Dermis blood vessel endothelial cell (primary cell): ENCODE measurements around the gene RAB17. TPM values are rescaled to one million over a fixed set of nuclear protein-coding genes. Genes with fewer than 3 reads are reported as not detected.

ENCODE experiments used
- DNase-seq: peaks from one replicate; pipeline ENCODE4 v3.0.0; 2010
- total RNA-seq: library from RNA; depleted of rRNA; stranded (reverse); fragments of >200 nt; gene quantifications from 2 replicates; pipeline ENCODE4 v1.2.3, GENCODE V29; 2014

The RAB17 gene
- total RNA-seq, 1 donor from 2014 or later: 4.9 TPM

DNA sequence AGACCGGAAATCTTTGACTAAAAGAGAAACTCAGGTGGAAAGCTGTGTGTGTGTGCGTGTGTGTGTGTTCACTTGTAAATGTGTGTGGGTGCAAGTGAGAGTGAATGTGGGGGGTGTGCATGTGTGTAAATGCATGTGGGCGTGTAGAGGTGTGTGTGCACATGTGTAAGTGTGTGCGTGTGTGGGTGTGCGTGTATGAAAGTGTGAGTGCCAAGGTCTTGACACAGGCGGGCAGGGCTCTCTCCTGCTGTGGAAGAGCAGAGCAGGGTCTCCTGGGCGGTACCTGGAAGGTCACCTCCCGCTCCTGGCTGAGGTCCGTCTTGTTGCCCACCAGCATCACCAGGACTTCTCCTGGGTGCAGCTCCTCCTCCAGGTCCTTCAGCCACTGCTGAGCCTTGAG, 13.6 kb downstream of the RAB17 start:
- DNase-seq: no peak

DNA sequence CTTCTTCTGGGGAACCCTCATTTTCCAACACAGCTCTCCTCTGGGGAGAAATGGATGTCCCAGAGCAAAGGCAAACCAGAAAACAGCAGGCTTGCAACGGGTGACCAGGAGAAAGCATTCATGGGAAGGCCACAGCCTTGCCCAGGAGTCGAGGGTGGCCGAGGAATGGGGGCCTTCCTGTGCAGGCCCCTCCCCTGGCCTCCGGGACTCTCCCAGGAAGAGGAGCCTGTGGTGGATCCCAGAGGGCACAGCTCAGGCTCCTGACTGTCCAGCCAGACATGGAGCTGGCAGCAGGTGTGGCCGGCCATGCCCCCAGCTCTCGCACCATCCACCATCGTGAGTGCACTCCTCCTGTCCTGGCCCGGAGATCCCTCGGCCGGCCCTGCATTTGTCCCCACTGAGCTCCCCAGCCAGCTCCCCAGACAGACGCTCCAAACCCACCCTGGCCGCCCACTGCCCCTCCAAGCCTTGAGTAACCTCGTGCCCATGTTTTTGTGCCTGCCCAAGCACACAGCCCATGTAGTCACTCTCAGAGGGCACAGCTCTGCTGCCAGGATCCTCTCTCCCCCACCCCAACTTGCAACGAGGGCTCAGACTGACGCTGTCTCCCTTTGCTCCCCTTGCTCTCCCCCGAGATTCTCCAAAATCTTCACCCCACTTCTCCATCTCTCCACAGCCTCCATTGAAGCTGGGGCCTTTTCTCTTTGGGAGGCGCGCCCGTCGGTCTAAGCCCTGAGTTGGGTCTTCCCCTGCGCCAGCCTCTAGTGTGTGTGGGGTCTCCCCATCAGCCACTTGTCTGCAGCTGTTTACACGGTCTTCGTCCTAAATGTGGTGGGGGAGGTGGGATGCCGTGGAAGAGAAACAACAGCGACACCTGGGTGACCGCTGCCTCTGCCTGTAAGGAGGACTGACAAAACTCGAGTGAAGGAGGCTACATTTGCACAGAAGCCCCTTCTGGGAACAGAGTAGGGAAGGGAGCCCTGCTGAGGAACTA, 14.4 kb downstream of the RAB17 start:
- DNase-seq: no peak

DNA sequence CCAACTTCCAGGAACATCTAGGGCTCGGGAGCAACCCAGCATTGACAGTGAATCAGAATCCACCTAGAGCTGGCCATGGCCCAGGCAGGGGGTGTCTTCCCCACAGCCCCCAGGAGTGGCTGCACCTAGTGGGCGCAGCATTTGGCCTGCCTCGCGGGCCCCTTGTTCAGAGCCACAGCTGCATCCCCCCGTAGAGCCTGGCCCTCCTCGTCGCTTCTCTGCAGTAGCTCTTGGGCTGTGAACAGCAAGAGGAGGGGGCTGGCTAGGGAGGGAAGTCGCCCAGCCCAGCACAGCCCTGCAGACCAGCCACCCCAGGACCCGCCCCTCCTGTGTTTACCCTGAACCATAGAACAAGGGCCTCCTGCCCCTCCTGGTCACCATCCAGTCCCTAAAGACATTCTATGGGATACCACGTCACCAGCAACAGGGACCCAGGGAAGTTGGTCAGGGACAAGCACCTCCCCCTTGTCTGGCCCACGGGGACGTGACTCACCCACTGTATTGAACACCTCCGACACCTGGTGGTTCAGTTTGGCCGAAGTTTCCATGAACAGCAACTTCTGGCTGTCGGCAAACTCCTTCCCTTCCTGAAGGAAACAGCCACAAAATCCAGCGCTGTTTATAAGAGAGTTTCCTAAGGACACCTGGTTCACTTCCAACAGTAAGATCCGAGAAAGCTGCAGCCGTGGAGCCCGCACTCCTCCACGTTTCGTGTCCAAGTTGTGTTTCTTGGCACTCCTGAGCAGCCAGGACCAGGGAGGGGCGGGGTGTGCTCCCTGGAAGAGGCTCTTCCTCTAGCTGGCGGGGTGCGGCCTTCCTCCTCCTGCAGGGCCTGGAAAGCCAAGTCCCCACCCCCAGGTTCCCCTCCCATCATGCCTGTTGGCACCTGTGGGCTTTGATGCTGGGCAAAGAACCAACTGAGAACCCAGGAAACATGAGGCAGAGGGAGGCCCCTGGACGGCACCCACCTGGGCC, 15.4 kb downstream of the RAB17 start:
- peak; percentile 50 for DNase-seq

DNA sequence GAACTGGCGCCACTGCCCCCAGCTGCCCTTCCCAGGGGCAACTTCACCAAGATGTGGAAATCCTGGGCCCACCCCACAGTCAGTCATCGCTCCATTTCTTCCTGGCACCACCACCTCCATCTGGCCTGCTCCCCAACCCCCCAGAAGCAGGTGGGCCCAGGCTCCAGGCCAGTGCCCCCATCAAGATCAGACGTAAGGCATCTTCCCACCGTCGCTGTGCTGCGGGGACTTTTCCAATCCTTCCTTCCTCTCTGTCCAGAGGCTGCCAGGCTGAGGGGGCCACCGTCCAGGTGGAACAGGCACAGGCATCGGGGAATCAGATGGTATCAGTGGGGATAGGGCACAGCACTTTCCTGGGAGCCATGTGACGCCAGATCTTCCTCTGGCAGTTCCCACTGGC, 16.1 kb downstream of the RAB17 start:
- no peak for DNase-seq

DNA sequence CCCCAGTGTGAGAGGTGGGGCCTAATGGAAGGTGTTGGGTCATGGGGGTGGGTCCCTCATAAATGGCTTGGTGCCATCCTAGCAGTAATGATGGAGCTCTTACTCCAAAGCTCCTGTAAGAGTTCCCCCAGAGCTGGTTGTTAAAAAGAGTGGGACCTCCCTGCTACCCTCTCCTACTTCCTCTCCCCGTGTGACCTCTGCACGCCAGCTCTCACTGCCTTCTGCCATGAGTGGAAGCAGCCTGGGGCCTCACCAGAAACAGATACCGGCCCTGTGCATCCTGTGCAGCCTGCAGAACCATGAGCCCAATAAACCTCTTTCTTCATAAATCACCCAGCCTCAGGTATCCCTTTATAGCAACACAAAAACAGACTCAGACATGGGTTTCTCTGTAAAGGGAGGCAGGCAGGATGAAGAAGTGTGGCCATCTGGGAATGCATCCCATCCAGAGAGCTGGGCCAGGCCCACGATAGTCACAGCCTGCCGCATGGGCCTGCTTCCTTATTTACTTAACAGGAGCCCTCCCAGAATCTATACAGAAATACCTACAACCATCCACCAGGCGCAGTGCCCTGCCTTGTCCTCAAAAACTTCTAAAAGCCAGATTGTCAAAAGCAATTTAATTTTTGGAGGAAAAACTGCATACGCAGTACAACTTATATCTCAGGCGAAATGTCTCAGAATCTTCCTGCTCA, 16.7 kb downstream of the RAB17 start:
- no peak for DNase-seq

DNA sequence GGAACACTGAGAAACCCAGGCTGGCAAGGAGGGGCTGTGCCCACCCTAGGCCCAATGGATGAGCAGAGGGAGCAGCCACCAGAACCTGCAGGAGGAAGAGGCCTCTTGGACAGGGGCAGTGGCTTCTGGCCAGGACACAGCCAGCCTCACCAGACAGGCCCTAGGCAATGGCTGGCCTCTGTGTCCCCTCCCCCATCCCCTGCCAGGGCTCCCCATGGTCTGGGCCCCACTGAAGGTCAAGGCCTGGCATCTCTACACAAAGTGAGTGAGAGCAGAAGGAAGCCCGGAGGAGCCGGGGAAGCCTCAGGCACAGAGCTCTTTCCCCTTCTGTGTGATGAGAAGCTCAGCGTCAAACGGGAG, 17.8 kb downstream of the RAB17 start:
- DNase-seq: no peak

DNA sequence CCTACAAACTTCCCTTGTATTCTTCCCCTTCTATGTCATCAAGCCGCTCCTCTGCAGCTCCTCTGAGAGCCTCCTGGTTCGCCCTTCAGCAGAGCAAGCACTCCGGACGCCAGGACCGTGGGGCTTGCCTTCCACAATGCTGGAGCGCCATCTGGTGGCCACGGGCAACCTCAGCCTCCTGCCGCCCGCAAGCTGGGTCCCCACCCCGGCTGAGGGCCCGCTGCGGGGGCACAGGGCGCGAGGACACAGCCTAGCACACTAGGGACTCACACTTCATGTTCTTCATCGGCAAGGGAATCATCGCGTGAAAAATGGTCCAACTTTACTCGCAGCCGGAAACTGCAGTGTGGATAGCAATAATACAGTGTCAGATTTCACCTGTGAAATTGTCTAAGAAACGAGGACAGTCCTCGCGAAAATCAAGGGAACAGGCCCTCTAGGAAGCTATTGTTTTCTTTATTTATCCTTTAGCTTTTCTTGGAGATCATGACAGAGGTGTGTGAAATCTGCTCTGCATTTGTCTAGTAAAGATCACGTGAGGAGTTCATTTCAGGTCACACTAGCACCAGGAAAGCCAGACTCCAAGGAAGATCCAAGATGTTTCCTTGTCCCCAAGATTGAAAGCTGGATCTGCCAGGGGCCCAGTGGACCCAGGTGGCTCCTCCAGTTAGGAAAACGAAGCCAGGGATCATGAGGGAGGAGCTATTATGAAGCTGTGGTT, 18.4 kb downstream of the RAB17 start:
- peak; percentile 96 for DNase-seq

DNA sequence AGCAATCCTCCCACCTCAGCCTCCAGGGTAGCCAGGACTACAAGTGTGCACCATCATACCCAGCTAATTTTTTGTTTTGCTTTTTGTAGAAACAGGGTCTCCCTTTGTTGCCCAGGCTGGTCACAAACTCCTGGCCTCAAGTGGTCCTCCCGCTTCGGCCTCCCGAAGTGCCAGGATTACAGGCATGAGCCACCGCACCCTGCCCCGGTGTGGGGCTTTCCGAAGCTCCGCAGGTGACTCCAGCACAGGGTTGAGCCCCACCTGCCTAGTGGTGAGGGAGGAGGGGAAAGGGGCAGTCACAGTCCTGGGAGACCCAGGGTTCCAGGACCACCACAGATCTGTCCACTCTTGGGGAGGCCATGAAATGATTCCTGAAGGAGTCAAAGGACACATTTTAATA, 19.0 kb downstream of the RAB17 start:
- DNase-seq: no peak

DNA sequence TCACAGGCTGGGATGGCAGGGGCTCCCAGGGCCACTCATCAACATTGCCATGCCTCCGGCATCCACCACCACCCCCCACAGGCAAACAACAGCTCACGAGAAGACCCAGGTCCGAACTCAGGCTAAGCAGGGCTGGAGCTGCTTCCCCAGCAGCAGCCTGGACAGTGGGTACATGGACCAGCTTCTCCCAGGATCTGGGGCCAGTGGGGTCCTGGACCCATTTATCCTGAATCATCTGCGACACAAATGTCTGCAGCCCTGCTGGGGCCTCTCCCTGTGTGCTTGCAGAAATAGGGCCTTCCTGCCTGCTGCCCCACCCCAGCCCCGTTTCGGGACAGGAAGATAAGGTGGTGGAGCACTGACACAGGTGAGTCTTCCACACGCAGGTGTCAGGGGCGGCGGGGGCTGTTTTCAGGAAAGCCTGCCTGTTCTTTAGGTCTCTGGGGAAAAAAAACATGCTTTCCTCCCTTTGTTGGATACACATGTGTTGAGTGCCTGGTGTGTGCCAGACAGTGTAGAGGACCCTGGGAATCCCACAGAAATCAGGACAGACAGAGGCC, 19.7 kb downstream of the RAB17 start:
- DNase-seq: no peak

DNA sequence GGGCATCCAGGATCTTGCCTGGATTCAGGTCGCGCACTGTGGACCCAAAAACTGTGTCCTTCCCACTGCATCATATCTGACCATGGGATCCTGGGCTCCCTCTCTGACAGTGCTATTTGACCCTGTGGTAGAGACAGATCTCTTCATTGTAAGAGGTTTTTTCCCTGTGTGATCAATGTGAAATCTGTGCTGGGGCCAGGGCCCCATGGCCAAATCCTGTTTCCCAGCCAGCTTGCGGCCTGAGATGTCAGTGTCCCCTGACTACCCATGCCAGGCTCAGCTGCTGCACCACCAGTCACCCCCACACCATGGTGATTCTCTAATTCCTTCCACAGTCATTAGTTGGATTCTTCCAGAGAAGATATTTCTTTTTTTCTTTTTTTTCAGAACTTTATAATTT, 20.6 kb downstream of the RAB17 start:
- no peak for DNase-seq

DNA sequence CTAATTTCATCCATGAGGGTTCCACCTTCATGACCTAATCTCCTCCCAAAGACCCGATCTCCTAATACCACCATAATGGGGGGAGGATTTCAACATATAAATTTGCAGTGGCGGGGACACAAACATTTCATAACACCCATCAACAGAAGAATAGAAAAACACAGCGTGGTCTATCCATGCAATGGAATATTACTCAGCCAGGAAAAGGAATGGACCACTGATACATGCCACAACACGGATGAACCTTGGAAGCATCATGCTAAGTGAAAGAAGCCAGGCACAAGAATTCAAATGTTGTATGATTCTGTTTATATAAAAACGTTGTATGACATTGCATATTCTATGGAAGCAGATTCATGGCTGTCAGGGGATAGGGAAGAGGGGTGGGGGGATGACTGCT, 21.5 kb downstream of the RAB17 start:
- no peak for DNase-seq

DNA sequence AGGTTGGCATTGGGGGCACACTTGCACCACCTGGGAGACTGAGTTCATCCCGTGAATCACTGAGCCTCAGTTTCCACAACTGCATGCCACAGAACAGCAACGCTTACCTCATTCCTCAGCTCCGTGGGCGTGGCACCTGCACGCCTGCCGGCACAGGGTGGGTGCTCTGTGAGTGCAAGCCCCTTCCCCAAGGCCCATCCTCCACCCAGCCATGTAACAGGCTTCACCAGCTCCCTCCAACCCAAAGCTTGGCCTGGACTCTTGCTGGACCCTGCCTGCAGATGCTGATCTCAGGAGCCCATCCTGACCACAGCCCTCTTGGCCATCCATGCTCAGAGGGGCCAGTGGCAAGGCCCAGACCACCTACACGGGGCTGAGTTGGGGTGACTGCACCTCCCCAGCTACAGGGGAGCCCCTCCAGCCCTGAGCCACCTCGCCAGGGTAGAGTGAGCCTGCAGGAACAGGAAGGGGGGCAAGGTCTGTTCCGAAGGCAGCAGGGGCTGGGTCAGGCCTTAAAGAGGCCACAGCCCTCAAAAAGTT, 22.3 kb downstream of the RAB17 start:
- no peak for DNase-seq

DNA sequence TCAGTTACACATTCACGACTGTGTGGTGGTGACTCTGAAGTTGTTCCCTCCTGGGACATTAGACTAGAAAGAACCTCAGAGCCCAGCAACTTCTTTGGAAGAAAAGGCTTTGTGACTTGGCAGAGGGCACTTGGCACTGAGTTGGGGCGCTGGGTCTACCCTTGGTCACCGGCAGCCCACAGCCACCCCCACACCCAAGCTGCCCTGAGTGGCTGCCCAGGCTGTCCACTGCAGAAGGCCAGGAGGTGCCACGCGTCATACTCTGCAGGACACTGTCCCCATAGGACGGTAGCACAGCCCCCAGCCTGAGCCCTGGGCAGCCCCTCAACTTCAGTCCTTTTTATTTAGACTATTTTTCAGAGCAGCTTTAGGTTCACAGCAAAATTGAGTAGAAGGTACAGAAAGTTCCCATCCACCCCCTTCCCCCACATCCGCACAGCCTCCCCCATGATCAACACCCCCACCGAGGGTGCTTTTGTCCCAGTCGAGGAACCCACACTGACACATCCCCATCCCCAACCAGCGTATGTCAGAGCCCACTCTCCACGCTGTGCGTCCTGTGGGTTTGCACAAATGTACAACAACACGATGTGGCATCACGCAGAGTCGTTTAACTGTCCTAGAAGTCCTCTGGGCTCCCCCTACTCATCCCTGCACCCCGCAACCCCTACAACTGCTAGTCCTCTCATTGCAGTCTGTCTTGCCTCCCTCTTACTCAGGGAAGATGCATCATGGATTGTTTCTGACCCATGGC, 23.1 kb downstream of the RAB17 start:
- DNase-seq: no peak

DNA sequence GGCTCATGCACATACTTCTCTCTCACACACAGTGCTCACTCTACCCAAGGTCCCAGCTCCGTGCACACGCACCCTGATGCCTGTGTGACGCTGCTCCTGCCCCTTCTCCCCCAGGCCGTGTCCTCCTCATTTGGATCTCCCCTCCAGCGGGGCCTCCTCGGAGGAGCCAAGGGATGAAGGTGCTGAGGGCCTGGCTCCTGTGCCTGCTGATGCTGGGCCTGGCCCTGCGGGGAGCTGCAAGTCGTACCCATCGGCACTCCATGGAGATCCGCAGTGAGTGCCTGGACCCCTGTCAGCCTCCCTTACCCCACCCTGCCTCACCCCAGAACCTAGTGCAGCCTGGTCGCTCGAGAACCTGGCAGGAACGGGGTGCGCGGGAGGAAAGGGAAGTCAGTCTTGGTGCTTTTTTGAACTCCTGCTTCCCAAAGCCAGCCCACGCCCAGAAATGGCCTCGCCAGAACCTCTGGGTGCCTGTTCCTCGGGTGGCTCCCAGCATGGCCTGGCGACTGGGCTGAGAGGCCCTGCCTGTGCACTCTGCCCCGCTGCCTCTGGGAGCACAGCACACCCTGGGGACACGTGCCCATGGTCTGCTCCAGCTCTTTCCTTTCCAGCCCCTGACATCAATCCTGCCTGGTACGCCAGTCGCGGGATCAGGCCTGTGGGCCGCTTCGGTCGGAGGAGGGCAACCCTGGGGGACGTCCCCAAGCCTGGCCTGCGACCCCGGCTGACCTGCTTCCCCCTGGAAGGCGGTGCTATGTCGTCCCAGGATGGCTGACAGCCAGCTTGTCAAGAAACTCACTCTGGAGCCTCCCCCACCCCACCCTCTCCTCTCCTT, 23.9 kb downstream of the RAB17 start, which contains the start of gene PRLH:
Gene PRLH (plus strand): TSS at position 174 of the 835 bp plus-strand sequence. CDS start 0 bp downstream, at position 174.
- DNase-seq: no peak

DNA sequence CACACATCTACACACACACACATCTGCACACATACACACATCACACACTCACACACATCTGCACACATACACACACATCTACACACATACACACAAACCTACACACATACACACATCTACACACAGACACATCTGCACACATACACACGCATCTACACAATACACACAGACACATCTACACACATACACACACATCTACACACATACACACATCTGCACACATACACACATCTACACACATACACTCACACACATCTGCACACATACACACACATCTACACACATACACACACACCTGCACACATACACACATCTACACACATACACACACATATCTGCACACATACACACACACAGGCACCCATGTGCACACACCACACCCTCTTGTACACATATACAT, 24.6 kb downstream of the RAB17 start:
- DNase-seq: no peak

DNA sequence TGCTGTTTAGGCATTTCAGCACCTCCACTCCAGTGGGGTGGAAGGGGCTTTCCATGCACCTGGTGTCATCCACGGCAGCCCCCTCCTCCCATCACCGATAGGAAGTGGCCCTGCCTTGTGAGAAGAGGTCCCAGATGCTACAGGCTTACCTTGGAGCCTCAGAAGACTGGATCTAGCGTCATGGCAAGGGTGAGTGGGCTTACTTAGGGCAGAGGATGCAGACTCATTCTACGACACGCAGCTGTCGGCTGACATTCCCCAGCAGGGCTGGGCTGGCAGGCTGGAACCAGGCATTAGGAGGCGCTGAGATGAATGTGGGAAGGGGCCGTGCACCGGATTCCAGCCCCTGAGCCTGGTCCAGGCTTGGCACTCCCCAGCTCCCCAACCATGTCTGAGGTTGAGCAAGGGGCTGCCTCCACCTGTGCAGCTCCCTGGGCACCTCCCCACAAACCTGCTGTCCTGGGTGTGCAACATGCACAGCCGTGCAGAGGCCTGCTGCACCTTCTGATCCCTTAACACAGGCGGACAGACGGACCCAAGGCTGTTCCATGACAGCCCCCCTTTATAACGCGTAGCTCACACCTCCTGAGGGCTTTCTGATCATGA, 25.9 kb downstream of the RAB17 start:
- no peak for DNase-seq

DNA sequence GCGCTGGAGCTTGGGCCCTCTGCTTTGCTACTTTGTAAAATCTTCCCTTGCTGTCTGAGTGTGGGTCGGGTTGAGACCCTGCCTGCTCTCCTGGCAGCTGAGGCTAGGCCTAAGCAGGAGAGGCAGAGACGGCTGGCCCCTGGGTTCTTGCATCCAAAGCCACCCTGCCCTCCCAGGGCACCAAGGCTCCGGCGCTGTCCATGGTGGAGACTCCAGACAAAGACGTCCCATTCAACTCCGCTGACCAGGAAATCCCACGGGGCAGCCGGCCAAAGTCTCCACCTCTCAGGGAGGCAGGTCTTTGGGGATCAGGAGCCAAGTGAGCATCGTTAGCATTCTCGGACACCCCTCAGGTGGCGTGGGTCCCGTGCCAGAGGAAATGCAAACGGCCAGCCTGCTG, 26.7 kb downstream of the RAB17 start:
- peak; percentile 47 for DNase-seq

DNA sequence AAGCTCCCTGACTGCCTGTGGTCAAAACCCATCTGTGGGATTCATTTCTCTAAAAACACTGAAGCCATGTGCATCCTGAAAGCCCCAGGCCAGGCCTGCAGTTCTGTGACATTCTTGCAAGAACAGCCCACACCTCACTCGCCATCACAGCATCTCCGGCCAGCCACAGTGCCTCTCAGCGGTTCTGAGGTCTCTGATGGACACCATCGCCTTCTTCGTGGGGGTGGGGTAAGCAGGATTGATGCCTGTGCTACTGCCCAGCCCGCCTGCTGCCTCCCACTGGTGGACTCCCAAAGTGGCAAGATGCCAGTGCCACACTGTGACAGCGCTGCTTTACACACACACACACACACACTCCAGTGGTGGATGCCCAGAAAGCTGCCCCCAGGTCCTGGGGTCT, 29.3 kb downstream of the RAB17 start:
- DNase-seq: no peak

DNA sequence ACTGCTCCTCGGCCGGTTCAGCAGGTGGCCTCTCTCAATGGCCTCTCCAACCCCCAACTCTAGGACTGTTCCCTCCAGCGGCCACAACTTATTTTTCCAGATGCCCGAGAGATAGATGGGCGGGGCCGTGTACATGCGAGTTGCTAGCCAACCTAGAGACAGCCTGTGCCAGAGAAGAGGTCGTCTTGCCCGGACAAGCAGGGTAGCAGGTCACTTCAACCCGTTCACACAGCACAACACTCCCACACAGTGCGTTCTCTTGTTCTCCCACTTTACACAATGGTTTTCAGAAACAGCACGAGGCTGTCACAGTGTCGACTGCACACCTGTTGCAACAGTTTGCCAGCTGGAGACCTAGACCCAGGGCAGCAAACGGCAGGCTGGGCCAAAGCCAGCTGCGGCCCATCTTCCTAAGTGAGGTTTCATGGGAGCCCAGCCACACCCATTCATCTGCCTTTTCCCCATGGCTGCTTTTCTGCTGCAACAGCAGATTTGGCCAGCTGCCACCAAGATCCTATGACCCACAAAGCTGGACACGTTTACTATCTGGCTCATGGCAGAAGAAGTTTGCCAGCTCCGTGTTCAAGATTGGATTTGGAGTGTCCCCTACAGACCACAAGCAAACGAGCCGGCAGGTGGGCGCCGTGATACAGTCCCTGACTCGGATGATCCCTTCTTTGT, 31.4 kb downstream of the RAB17 start:
- DNase-seq: no peak
